NCI-H187 treated with DMSO at 0.1 percent for 48 hours (cell line): ENCODE measurements around the gene NAV2.
"Not testable (repeated sequence)": the region's sequence is repeated elsewhere in the genome, so short reads cannot be mapped to it uniquely, and the experiment has no call there.

Source experiments
- DNase-seq: peaks from one replicate; lab custom pipeline; 2025; lab: John Stamatoyannopoulos, UW

The NAV2 gene

GRCh38 chr11:19955660-19956059, 243.0 kb downstream of the NAV2 start:
- no peak for DNase-seq

GRCh38 chr11:19956228-19956627, 243.6 kb downstream of the NAV2 start:
- DNase-seq, result no peak

GRCh38 chr11:19957294-19957943, 244.8 kb downstream of the NAV2 start:
- no peak for DNase-seq

- no peak for DNase-seq
Observed at GRCh38 chr11:19958204-19958603, 245.6 kb downstream of the NAV2 start.

GRCh38 chr11:19959210-19959609, 246.6 kb downstream of the NAV2 start:
- DNase-seq, result no peak

GRCh38 chr11:19959648-19960059, 247.0 kb downstream of the NAV2 start:
- DNase-seq, result no peak

- not testable (repeated sequence) for DNase-seq
Observed at GRCh38 chr11:19960410-19960809, 247.8 kb downstream of the NAV2 start.

GRCh38 chr11:19961225-19961624, 248.6 kb downstream of the NAV2 start:
- no peak for DNase-seq

GRCh38 chr11:19962053-19962800, 249.6 kb downstream of the NAV2 start:
- DNase-seq, result no peak

- DNase-seq, result no peak
Observed at GRCh38 chr11:19962801-19963175, 250.2 kb downstream of the NAV2 start.

- no peak for DNase-seq
Observed at GRCh38 chr11:19963697-19964387, 251.2 kb downstream of the NAV2 start.

GRCh38 chr11:19966441-19966840, 253.8 kb downstream of the NAV2 start:
- DNase-seq, result no peak

- DNase-seq, result no peak
Observed at GRCh38 chr11:19966927-19967326, 254.3 kb downstream of the NAV2 start.

GRCh38 chr11:19967787-19968186, 255.2 kb downstream of the NAV2 start:
- no peak for DNase-seq

GRCh38 chr11:19968860-19969259, 256.2 kb downstream of the NAV2 start:
- peak; percentile 22 for DNase-seq

- DNase-seq, result no peak
Observed at GRCh38 chr11:19970944-19971343, 258.3 kb downstream of the NAV2 start.

GRCh38 chr11:19972091-19972490, 259.5 kb downstream of the NAV2 start:
- DNase-seq, result no peak

GRCh38 chr11:19972651-19973050, 260.0 kb downstream of the NAV2 start:
- DNase-seq, result no peak

GRCh38 chr11:19973136-19973635, 260.5 kb downstream of the NAV2 start:
- DNase-seq, result no peak

- no peak for DNase-seq
Observed at GRCh38 chr11:19974886-19975285, 262.2 kb downstream of the NAV2 start.

- no peak for DNase-seq
Observed at GRCh38 chr11:19975414-19975990, 262.9 kb downstream of the NAV2 start.

- DNase-seq, result no peak
Observed at GRCh38 chr11:19976281-19976941, 263.8 kb downstream of the NAV2 start.
